CD4-positive, alpha-beta T cell treated with Interleukin-17A for 1 hour (primary cell): ENCODE data around the gene PNPLA2.

Source experiments
- DNase-seq: peaks from one replicate; pipeline ENCODE4 v3.0.0-alpha.2; 2020

The PNPLA2 gene

GRCh38 chr11:818396-819128 is at the start of gene PNPLA2:
TSS of gene PNPLA2 (plus strand) at chr11:818914. CDS start at chr11:819719, 805 bp downstream.
- no peak for DNase-seq

- no peak for DNase-seq
These were observed 48.6 kb upstream of the PNPLA2 start for GRCh38 chr11:769887-770641.

- DNase-seq: no peak
These were observed 47.8 kb upstream of the PNPLA2 start for GRCh38 chr11:770642-771616.

- DNase-seq: no peak
These were observed 47.0 kb upstream of the PNPLA2 start for GRCh38 chr11:771617-772204.

GRCh38 chr11:772429-773390 is 46.0 kb upstream of the PNPLA2 start:
- no peak for DNase-seq

GRCh38 chr11:773425-773824 is 45.3 kb upstream of the PNPLA2 start:
- DNase-seq: no peak

- no peak for DNase-seq
These were observed 44.9 kb upstream of the PNPLA2 start for GRCh38 chr11:773830-774229.

- no peak for DNase-seq
These were observed 43.7 kb upstream of the PNPLA2 start for GRCh38 chr11:774873-775592.

GRCh38 chr11:776263-776560 is 42.5 kb upstream of the PNPLA2 start:
- no peak for DNase-seq

- DNase-seq: no peak
These were observed 42.0 kb upstream of the PNPLA2 start for GRCh38 chr11:776561-777287.

- DNase-seq: peak; percentile 92
These were observed 41.1 kb upstream of the PNPLA2 start, which contains the start of gene GATD1 for GRCh38 chr11:777288-778255. TSS of gene GATD1 (minus strand) at chr11:777487. CDS start at chr11:777462, 25 bp downstream.

- DNase-seq: no peak
These were observed 39.4 kb upstream of the PNPLA2 start for GRCh38 chr11:778976-779954.

GRCh38 chr11:779955-780532 is 38.7 kb upstream of the PNPLA2 start:
- DNase-seq: no peak

- no peak for DNase-seq
These were observed 36.2 kb upstream of the PNPLA2 start for GRCh38 chr11:782264-783174.

GRCh38 chr11:783581-784015 is 35.1 kb upstream of the PNPLA2 start:
- DNase-seq: peak; percentile 25
